NCI-H128 (cell line): ENCODE results near the gene WDR43.
"Not testable (repeated sequence)": the region's sequence is repeated elsewhere in the genome, so short reads cannot be mapped to it uniquely, and the experiment has no call there.

ENCODE experiments used
- DNase-seq: peaks from one replicate; lab custom pipeline; 2025; ENCODE audit not compliant: unreplicated experiment; lab: John Stamatoyannopoulos, UW

Gene WDR43

GRCh38 chr2:28958689-28959088 is 64.2 kb downstream of the WDR43 start:
- peak; percentile 61 for DNase-seq

- DNase-seq: no peak
These were observed 65.9 kb downstream of the WDR43 start for GRCh38 chr2:28960401-28960800.

GRCh38 chr2:28962505-28962904 is 68.0 kb downstream of the WDR43 start:
- DNase-seq: no peak

GRCh38 chr2:28970464-28971160 is 76.1 kb downstream of the WDR43 start:
- no peak for DNase-seq

GRCh38 chr2:28972778-28973335 is 78.4 kb downstream of the WDR43 start:
- no peak for DNase-seq

GRCh38 chr2:28974252-28974651 is 79.8 kb downstream of the WDR43 start:
- no peak for DNase-seq

GRCh38 chr2:28975671-28976070 is 81.2 kb downstream of the WDR43 start:
- no peak for DNase-seq

- DNase-seq: no peak
These were observed 82.1 kb downstream of the WDR43 start for GRCh38 chr2:28976584-28976983.

GRCh38 chr2:28977176-28977875 is 82.9 kb downstream of the WDR43 start:
- DNase-seq: no peak

- not testable (repeated sequence) for DNase-seq
These were observed 83.5 kb downstream of the WDR43 start for GRCh38 chr2:28978001-28978400.

GRCh38 chr2:28978606-28979005 is 84.1 kb downstream of the WDR43 start:
- no peak for DNase-seq

- no peak for DNase-seq
These were observed 84.6 kb downstream of the WDR43 start for GRCh38 chr2:28979041-28979440.

- no peak for DNase-seq
These were observed 85.3 kb downstream of the WDR43 start for GRCh38 chr2:28979576-28980366.

GRCh38 chr2:28980368-28981015 is 86.0 kb downstream of the WDR43 start:
- DNase-seq: no peak

- DNase-seq: no peak
These were observed 86.6 kb downstream of the WDR43 start, which contains the start of gene TOGARAM2 for GRCh38 chr2:28981016-28981441. Gene TOGARAM2, plus strand, starts transcription at chr2:28981298. Its CDS starts 13,537 bp downstream, at chr2:28994835.

GRCh38 chr2:28981620-28982376 is 87.3 kb downstream of the WDR43 start:
- DNase-seq: no peak

- DNase-seq: no peak
These were observed 88.0 kb downstream of the WDR43 start for GRCh38 chr2:28982381-28982950.

- no peak for DNase-seq
These were observed 92.0 kb downstream of the WDR43 start for GRCh38 chr2:28986429-28986828.

GRCh38 chr2:28989973-28990372 is 95.5 kb downstream of the WDR43 start:
- no peak for DNase-seq

- DNase-seq: no peak
These were observed 96.0 kb downstream of the WDR43 start for GRCh38 chr2:28990445-28990844.
